Activated naive CD4-positive, alpha-beta T cell treated with anti-CD3 and anti-CD28 coated beads, Interleukin-2, amount 50 U/mL, for 72 hours (primary cell): ENCODE results near the gene SMIM29. TPM values are rescaled to one million over a fixed set of nuclear protein-coding genes. Genes with fewer than 3 reads are reported as not detected.
"Not testable (repeated sequence)": the region's sequence is repeated elsewhere in the genome, so short reads cannot be mapped to it uniquely, and the experiment has no call there.

Experiments used
- ATAC-seq, 2 donors: fragments of 150-1000 bp; cut with Tn5 transposase; 2 replicates each; pipeline ENCODE4 v1.10.0; 2021; ENCODE audit warnings: mild to moderate bottlenecking in 2 of 2, moderate library complexity in 2 of 2
- DNase-seq, 2 donors: peaks; one replicate each; pipeline ENCODE4 v3.0.0; 2021 to 2022; ENCODE audit warnings: low spot score in 2 of 2
- H3K27ac Mint-ChIP-seq, 2 donors: one replicate each; pipeline ENCODE4 v1.8.0; 2022; ENCODE audit warnings: mild to moderate bottlenecking in 2 of 2, mixed read lengths in 2 of 2
- H3K36me3 Mint-ChIP-seq, 2 donors: one replicate each; pipeline ENCODE4 v1.8.0; 2022; ENCODE audit warnings: mixed read lengths in 2 of 2
- H3K9me3 Mint-ChIP-seq, 2 donors: one replicate each; pipeline ENCODE4 v1.8.0; 2022; ENCODE audit warnings: mixed read lengths in 2 of 2
- total RNA-seq, 2 donors: library from RNA; stranded (reverse); gene quantifications; one replicate each; pipeline ENCODE4 v1.2.3, GENCODE V29; 2022

The SMIM29 gene
- total RNA-seq, 2 donors from 2014 or later, result 12.8 to 25.1 TPM

DNA sequence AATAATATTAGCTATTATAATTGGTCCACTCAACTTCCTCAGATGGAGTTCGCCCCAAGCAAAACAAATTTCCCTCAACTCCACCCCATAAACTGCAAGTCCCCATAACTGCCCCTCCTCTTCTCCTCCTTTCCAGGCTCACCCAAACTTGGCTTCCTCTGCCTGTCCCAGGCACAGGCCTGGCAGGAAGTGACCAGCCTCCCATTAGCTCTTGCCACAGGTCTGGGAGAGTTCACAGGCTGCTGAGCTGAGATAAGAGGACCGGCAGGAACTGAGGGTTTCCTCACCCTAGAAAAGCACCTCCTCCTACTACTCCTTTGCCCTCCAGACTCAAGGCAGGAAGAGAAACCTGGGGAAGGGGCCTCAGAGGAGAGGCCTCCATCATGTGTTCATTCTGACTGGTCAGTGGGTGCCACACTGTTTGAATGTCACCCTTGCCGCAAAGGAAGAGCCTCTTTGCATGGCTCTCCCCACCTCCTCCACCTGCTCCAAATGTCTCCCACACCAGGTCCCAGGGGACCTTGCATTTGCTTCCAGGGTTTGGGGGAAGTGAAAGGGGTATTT lies 24.5 kb upstream of the SMIM29 start:
- H3K9me3 Mint-ChIP-seq, result no peaks in the 10 kb centered on the region
- no peaks in the 10 kb centered on the region for H3K36me3 Mint-ChIP-seq
- no peak overlapping the region for H3K27ac Mint-ChIP-seq
- ATAC-seq, result no peak
- no peak for DNase-seq

DNA sequence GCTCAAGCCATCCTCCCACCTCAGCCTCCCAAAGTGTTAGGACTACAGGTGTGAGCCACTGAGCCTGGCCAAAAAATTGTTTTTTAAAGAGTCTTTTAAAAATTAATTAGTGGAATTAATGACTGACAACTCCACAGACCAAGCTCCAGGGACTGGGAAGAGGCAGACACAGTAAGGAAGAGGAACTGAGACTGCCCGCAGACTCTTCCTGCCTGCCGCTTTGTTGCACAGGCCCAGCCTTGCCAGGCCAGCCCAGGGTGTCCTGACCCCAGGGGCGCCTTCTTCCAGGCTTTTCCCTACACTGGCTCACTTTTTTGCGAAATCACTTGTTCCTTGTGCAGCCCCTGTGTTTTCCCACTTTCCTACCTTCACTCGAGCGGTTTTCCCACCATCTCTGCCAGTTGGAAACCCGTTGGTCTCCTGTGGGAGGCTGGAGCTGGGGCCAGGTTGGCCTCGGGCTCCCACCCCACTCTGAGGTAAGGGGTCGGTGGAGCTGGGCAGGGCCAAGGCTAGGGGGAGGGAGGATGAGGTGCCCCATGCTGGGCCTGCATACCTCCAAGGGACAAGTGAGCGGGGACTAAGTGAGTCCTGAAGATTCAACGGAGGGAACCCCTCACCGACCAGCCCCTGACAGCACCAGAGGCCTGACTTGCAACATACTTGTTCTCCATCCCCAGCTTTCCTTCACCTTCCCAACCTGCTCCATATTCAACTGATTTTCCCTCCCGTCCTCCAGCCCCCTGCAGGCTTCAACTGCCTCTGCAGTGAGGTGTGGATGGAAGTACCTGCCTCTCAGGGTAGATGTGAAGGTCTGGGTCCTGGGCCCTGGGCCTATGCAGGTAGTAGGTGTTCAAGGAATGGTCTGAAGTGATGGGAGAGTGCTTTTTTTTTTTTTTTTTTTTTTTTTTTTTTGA lies 23.5 kb upstream of the SMIM29 start:
- Mint-ChIP-seq H3K36me3 (no peaks in the 10 kb centered on the region), H3K9me3 (no peaks in the 10 kb centered on the region), H3K27ac (no peak overlapping the region)
- no peak for DNase-seq
- ATAC-seq, result peak in 1 of 2 donors; percentile 26

DNA sequence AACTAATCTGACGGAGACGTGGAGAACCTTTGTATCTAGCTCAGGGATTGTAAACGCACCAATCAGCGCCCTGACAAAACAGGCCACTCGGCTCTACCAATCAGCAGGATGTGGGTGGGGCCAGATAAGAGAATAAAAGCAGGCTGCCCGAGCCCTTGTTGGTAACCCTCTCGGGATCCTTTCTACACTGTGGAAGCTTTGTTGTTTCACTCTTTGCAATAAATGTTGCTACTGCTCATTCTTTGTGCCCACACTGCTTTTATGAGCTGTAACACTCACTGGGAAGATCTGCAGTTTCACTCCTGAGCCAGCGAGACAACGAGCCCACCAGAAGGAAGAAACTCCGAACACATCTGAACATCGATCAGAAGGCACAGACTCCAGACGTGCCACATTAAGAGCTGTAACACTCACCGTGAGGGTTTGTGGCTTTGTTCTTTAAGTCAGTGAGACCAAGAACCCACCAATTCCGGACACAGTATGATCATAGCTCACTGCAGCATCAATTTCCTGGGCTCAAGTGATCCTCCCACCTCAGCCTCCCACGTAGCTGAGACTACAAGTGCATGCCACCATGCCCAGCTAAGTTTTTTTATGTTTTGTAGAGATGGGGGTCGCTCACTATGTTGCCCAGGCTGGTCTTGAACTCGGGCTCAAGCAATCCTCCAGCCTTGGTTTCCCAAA lies 21.0 kb upstream of the SMIM29 start:
- H3K27ac Mint-ChIP-seq, result peak overlapping the region in 1 of 2 donors; percentile 83
- H3K36me3 Mint-ChIP-seq, H3K9me3 Mint-ChIP-seq, DNase-seq: not testable (repeated sequence)
- peak in 1 of 2 donors; percentile 64 for ATAC-seq

DNA sequence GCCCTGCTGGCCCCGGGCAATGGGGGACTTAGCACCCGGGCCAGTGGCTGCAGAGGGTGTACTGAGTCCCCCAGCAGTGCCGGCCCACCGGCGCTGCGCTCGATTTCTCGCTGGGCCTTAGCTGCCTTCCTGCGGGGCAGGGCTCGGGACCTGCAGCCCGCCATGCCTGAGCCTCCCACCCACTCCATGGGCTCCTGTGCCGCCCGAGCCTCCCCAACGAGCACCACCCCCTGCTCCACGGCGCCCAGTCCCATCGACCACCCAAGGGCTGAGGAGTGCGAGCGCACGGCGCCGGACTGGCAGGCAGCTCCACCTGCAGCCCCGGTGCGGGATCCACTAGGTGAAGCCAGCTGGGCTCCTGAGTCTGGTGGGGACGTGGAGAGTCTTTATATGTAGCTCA lies 20.3 kb upstream of the SMIM29 start:
- ATAC-seq, H3K36me3 Mint-ChIP-seq, DNase-seq, H3K9me3 Mint-ChIP-seq, H3K27ac Mint-ChIP-seq: not testable (repeated sequence)

DNA sequence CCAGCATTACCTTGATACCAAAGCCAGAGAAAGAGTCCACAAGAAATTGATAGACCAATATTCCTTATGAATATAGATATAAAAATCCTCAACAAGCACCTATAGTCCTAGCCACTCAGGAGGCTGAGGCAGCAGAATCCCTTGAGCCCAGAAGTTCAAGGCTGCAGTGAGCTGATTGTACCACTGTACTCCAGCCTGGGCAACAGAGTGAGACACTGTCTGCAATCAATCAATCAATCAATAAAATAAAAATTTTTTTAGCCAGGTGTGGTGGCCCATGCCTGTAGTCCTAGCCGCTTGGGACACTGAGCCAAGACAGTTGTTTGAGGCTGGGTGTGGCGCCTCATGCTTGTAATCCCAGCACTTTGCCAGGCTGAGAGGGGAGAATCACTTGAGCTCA lies 18.9 kb upstream of the SMIM29 start:
- Mint-ChIP-seq H3K36me3 (no peaks in the 10 kb centered on the region), H3K27ac (no peak overlapping the region), H3K9me3 (peaks cover 4% of the 10 kb centered on the region in 2 donors)
- ATAC-seq (no peak), DNase-seq (no peak)

DNA sequence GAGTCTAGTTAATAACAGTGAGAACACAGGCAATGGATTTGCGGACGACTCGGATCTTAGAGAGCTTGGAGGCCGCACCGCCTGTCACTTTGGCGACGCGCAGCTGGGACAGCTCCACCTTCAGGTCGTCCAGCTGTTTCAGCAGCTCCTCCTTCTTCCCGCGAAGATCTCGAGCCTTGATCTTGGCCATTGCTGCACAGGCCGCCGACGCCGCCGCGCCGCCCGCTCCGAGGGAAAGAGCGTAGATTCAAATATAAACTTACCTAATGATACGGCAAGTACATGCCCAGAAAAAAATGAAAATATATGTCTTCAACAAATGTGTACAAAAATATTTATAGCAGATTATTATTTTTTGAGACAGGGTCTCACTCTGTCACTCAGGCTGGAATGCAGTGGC lies 14.7 kb upstream of the SMIM29 start:
- ATAC-seq, DNase-seq, H3K9me3 Mint-ChIP-seq, H3K36me3 Mint-ChIP-seq, H3K27ac Mint-ChIP-seq: not testable (repeated sequence)

DNA sequence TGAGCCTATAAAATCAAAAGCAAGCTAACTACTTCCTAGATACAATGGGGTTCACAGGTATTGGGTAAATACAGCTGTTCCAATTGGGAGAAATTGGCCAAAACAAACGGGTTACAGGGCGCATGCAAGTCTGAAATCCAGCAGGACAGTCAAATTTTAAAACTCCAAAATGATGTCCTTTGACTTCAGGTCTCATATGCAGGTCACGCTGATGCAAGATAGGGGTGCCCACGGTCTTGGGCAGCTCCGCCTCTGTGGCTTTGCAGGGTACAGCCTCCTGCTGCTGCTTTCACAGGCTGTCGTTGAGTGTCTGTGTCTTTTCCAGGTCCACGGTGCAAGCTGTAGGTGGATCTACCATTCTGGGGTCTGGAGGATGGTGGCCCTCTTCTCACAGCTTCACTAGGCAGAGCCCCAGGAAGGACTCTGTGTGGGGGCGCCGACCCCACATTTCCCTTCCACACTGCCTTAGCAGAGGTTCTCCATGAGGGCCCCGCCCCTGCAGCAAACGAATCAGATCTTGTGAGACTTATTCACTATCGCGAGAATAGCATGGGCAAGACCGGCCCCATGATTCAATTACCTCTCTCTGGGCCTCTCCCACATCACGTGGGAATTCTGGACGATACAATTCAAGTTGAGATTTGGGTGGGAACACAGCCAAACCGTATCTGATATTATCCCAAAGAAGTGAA lies 11.9 kb upstream of the SMIM29 start:
- Mint-ChIP-seq H3K36me3 (no peaks in the 10 kb centered on the region), H3K9me3 (peaks cover 4% of the 10 kb centered on the region in 2 donors), H3K27ac (no peak overlapping the region)
- DNase-seq (no peak), ATAC-seq (no peak)

DNA sequence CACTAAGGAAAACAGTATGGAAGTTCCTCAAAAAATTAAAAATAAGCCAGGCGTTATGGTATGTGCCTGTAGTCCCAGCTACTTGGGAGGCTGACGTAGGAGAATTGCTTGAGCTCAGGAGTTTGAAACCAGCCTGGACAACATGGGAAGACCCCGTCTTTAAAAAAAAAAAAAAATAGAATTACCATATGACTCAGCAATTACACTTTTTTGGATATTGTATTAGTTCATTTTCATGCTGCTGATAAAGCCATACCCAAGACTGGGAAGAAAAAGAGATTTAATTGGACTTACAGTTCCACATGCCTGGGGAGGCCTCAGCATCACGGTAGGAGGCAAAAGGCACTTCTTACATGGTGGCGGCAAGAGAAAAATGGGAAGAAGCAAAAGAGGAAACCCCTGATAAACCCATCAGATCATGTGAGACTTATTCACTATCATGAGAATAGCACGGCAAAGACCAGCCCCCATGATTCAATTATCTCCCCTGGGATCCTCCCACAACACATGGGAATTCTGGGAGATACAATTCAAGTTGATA lies 10.8 kb upstream of the SMIM29 start:
- ATAC-seq (no peak), DNase-seq (no peak)
- H3K9me3 Mint-ChIP-seq, result peaks cover 4% of the 10 kb centered on the region in 2 donors
- H3K36me3 Mint-ChIP-seq, result no peaks in the 10 kb centered on the region
- H3K27ac Mint-ChIP-seq, result peak overlapping the region in 1 of 2 donors; percentile 33

DNA sequence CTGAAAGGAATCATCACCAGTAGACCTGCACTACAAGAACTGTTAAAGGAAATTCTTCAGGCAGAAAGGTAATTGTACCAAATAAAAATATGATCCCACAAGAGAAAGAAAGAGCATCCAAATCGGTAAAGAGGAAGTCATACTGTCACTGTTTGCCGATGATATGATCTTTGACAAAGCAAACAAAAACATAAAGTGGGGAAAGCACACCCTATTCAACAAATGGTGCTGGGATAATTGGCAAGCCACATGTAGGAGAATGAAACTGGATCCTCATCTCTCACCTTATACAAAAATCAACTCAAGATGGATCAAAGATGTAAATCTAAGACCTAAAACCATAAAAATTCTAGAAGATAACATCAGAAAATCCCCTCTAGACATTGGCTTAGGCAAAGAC lies 3.6 kb upstream of the SMIM29 start:
- ATAC-seq, H3K36me3 Mint-ChIP-seq, H3K27ac Mint-ChIP-seq: not testable (repeated sequence)

DNA sequence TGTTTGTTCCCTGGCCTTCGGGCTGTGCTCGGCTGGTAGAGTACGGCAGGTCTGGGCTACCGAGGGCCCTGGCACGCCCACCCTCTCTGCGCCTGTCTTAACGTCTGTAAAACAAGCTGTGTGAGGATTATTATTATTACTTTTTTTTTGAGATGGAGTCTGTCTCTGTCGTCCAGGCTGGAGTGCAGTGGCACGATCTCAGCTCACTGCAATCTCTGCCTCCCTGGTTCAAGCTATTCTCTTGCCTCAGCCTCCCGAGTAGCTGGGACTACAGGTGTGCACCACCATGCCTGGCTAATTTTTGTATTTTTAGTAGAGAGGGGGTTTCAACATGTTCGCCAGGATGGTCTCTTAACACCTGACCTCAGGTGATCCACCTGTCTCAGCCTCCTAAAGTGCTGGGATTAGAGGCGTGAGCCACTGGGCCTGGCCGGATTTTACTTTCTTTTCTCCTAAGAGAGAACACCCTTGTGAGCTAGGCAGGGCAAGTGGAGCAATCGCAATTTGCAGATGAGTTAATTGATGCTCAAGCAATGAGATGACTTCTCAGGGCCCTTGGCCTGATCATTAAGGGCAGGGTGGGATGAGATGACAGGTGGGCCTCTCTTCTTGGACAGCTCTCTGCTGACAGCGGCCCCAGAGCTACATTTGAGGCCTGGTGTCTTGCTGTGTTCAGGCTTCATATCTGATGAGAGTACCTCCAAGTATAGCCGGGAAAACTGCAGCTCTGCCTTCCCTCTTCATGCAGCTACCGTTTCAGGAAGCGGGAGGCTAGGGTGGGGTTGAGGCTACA lies 859 bp upstream of the SMIM29 start:
- H3K36me3 Mint-ChIP-seq, result no peaks in the 10 kb centered on the region
- H3K27ac Mint-ChIP-seq, result peak overlapping the region; percentile 84 to 87
- no peak for DNase-seq
- no peaks in the 10 kb centered on the region for H3K9me3 Mint-ChIP-seq
- peak; percentile 31 to 44 for ATAC-seq

More for the DNA sequence above, 3.6 kb upstream of the SMIM29 start:
- H3K9me3 Mint-ChIP-seq, DNase-seq: not testable (repeated sequence)

DNA sequence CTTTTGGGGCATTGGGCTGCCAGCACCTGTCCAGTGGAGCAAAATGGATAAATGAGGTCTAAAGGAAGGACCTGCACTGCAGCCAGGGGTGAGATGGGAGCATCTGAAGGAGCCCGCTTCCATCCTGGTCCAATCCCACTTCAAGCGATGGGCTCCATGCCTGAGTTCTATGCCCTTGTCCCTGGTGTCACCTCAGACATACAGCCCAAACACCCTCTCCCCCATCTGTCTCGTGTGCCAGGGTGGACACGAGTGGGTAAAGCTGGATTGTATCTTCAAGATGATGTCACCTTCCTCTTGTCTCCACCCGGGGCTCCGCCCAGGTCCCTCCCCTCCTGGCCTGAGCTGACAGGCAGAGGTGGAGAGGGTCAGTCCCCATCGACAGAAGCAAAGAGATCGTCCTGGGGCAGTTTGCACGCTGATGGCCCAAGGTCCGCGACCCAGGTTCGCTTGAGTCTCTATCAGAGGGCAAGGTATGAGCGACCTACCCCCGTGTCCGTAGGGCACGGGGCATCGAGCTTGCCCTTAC lies 544 bp downstream of the SMIM29 start:
- DNase-seq (peak in 1 of 2 donors; percentile 73), ATAC-seq (peak; percentile 2 to 33)
- Mint-ChIP-seq H3K27ac (peak overlapping the region; percentile 87 to 96), H3K9me3 (no peaks in the 10 kb centered on the region), H3K36me3 (no peaks in the 10 kb centered on the region)

DNA sequence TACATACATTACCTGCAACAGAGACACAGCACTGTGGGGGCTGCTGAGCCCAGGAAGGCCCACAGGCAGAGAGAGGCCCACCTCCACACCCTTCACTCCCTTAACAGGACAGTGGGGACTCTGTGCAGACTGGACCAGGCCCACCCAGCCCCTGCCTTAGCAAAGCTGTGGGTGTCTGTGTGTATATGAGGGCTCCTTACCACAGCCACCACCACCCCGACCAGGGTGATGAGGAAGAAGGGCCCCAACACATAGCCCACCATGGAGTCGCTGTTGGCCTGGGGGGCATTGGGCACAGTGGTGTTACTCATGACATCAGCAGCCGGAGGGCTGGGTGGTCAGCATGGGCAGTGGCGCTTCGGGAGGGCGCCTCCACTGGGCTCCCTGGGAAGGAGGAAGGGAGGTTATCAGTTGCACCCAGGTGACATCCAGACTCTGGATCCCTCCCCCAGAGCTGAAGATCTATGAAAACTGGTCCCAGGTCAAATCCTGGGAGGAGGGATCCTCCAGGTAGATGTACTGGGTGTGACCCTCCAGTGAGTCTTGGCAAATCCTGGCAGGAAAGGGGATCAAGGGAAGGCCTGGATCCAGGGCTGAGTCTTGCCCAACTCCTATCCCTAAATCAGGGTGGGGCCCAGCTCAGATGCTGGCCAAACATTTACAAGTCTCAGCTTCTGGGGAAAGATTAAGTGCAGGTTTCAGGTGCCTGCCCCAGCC lies 1.2 kb downstream of the SMIM29 start:
- peak in 1 of 2 donors; percentile 55 for DNase-seq

DNA sequence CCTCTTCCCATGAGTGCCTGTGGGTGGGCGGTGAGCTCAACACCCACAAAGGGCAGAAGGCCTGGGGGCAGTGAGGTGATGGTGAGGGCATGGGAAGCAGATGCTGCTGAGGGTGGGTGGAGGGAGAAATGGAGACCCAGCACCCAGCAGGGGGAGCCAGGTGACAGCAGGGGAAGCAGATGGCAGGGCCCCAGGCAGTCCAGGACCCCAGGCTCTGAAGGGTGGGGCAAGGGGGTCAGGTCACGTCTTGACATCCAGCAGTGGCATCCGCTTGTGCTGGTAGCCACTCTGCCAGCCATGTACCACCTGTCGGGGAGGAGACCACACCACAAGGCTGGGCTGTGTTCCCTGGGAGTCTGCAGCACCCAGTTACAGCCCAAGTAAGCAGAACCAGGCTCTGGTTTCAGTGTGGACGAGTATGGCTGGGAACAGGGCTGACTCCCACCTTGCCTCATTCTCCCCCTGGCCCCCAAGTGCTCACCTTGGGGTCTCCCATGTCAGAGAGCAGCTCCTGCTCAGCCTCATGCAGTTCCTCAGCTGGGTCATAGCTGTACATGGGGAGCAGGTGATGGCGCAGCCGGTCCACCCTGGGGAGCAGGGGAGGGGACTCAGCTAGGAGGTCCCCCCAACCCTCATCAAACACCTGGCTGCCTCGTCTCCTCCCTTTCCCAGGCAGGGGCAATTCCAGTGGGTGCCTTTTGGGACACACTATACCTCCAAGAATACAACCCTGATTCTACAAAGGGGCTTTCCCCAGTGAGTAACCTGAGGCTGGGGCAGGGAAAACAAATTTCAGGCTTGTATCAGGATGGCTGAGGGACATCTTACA lies 2.0 kb downstream of the SMIM29 start:
- peak; percentile 57 to 69 for DNase-seq
- Mint-ChIP-seq H3K36me3 (peaks cover 12 to 14% of the 10 kb centered on the region in 2 donors), H3K27ac (peak overlapping the region in 1 of 2 donors; percentile 87), H3K9me3 (no peaks in the 10 kb centered on the region)
- no peak for ATAC-seq

More for the DNA sequence above, 1.2 kb downstream of the SMIM29 start:
- Mint-ChIP-seq H3K9me3 (no peaks in the 10 kb centered on the region), H3K36me3 (peaks cover 4 to 6% of the 10 kb centered on the region in 2 donors), H3K27ac (peak overlapping the region; percentile 87 to 96)
- ATAC-seq, result no peak

DNA sequence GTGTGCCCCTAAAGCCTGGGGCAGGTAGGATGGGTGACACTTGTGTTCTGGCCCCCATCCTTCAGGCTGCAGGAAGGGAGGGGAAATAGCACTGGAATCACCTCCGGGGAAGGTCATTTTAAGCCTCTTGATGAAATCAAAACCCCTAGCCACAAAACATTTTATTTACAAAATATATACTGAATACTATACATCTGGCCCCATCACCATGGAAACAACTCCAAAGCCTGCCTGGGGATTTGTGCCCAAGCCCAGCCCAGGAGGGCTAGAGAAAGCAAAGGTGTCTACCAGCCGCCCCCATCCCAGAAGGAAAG lies 2.6 kb downstream of the SMIM29 start:
- ATAC-seq, result no peak
- no peak for DNase-seq
- H3K9me3 Mint-ChIP-seq, result no peaks in the 10 kb centered on the region
- H3K36me3 Mint-ChIP-seq, result peaks cover 18 to 20% of the 10 kb centered on the region in 2 donors
- peak overlapping the region in 1 of 2 donors; percentile 87 for H3K27ac Mint-ChIP-seq
